Activated CD4-positive, alpha-beta T cell treated with anti-CD3 and anti-CD28 coated beads, Interleukin-2, Interleukin-4, amounts not matched to agents 100 ng/mL and 50 ng/mL, durations not matched to agents 16 hours and 8 hours (primary cell): ENCODE data around the gene CSH2.
"Not testable (repeated sequence)": the region's sequence is repeated elsewhere in the genome, so short reads cannot be mapped to it uniquely, and the experiment has no call there.

Source experiments
- DNase-seq: peaks from one replicate; pipeline ENCODE4 v3.0.0-alpha.2; 2020; ENCODE audit warnings: low spot score

CSH2 gene

DNA sequence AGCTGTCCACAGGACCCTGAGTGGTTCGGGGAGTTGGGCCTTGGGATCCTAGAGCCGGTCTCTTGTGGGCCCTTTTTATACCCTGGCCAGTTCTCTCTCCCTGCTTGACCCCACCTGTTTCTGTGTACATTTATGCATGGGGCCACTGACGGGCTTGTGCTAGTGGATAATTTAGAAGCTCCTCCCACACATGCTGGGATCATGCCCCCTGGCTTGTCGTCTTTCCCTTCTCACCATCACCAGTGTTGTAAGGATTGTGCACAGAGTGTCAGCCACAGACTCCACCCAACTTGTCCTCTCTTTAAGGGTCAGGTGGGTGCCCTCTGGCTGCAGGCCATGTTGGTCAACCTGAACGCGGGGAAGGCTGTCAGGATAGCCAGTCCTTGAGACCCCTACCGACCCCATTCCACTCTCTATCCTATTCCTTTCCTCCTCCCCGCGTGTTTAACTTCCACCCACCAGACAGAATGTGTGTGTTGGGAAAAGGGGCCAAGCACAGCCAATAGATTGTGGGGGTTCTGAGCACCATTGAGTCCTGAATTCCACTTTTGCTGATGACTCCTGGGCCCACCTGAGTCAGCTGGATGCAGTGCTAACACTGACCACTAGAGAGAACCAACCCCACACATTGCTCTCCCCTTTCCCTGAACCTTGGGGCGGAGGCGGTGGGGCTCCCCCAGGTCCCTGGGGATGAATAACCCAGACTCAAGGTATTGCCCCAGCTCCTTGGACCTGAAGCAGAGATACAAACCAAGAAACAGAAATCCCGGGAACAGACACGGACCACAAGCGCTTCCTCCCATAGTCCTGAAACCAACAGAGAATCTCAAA is 23.3 kb upstream of the CSH2 start, which contains the start of gene CSH1:
CSH1 (minus strand) TSS at position 51 of the 831 bp plus-strand sequence. CDS start 63 bp downstream, outside the sequence.
- not testable (repeated sequence) for DNase-seq

GRCh38 chr17:63894821-63895220 is 21.3 kb upstream of the CSH2 start:
- DNase-seq: not testable (repeated sequence)

DNA sequence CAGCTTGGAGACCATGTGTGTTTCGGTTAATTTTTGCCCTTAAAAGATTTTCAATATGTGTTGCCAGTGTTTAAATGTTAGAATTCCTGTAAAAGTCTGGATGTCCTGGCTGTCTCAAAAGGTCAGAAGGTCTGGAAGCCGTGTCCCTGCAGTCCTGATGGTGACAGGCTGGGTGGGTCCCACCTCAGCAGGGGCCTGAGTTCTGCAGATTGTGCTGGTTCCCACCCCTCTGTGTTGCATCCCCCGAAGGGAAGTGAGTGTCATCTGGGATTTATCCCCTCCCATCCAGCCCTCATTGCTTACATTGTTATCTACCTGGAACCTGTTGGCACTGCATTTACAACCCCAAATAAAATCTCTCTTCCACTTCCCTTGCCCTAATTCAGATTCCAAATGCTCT is 20.5 kb upstream of the CSH2 start:
- not testable (repeated sequence) for DNase-seq

GRCh38 chr17:63892316-63893037 is 19.0 kb upstream of the CSH2 start:
- not testable (repeated sequence) for DNase-seq

DNA sequence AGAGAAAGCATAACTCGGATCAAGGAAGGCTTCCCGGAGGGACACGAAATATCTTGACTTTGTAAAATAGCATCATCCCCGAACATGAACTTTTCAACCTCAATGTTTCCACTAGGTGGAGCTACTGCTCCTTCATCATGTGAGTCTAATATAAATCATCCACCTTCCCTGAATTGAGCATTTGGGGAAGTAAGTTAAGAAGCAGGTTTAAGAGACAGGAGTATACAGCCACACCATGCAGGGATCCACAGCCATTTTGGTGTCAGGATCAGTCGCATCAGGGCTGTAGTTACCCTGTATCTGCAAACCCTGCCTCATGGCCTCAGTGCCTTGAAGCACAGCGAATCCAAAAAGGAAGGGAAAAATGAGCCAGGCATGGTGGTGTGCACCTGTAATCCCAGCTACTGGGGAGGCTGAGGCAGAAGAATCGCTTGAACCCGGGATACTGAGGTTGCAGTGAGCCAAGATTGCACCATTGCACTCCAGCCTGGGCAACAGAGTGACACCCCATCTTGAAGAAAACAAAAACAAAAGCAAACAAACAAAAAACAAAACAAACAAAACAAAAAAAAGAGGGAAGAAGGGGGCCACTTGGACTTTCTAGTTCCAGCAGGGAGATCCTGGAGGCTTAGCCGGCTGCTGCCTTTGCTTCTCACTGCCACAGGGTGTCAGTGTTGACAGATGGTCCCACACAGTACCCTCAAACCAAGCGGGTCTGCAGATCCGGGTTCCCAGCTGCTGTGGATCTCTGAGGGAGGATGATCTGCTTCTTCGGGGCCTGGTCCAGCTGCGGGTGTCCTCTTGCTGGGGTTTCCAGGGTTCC is 15.8 kb upstream of the CSH2 start:
- peak; percentile 42 for DNase-seq

GRCh38 chr17:63885119-63885518 is 11.6 kb upstream of the CSH2 start:
- DNase-seq: not testable (repeated sequence)

DNA sequence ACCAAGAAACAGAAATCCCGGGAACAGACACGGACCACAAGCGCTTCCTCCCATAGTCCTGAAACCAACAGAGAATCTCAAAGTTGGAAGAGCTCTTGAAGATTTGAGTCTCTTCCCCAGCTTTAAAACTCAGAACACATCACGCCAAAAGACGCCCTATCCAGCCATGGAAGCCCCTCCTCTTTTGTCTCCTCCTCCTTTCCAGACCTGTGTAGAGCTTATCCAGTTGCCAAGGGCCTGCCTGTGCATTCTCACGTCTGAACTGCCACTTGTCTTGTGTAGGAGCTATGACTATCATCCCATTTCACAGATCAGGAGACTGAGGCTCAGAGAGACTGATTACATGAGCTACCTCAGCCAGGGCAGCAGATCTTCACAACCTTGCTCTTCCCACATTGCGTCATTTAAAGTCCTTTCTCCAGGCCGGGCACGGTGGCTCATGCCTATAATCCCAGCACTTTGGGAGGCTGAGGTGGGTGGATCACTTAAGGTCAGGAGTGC is 9.2 kb upstream of the CSH2 start:
- DNase-seq: not testable (repeated sequence)

DNA sequence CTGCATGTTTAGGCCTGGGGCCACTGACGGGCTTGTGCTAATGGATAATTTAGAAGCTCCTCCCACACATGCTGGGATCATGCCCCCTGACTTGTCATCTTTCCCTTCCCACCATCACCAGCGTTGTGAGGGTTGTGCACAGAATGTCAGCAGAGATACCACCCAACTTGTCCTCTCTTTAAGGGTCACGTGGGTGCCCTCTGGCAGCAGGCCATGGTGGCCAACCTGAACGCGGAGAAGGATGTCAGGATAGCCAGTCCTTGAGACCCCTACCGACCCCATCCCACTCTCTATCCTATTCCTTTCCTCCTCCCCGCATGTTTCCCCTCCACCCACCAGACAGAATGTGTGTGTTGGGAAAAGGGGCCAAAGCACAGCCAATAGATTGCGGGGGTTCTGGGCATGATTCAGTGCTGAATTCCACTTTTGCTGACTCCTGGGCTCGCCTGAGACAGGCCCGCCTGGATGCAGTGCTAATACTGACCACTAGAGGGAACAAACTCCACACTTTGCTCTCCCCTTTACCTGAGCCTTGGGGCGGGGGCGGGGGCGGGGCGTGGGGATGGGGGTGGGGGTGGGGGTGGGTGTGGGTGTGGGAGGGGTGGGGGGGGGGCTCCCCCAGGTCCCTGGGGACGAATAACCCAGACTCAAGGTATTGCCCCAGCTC is 8.6 kb upstream of the CSH2 start, which contains the start of gene GH2:
GH2 (minus strand) TSS at position 10 of the 667 bp plus-strand sequence. CDS start 143 bp downstream, outside the sequence.
- DNase-seq: peak; percentile 67

- not testable (repeated sequence) for DNase-seq
Observed at GRCh38 chr17:63881337-63881736, 7.9 kb upstream of the CSH2 start.

DNA sequence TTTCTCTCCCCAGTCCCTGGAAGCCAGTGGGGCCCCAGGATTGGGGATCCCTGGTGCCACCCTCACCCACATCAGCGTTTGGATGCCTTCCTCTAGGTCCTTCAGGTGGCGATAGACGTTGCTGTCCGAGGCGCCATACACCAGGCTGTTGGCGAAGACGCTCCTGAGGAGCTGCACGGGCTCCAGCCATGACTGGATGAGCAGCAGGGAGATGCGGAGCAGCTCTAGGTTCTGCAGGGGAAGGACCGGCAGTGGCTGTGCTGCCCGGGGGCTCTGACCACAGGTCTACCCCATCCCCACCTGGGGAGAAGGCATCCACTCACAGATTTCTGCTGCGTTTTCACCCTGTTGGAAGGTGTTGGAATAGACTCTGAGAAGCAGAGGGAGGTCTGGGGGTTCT is 7.2 kb upstream of the CSH2 start:
- no peak for DNase-seq

GRCh38 chr17:63878413-63878812 is 4.9 kb upstream of the CSH2 start:
- DNase-seq: not testable (repeated sequence)

DNA sequence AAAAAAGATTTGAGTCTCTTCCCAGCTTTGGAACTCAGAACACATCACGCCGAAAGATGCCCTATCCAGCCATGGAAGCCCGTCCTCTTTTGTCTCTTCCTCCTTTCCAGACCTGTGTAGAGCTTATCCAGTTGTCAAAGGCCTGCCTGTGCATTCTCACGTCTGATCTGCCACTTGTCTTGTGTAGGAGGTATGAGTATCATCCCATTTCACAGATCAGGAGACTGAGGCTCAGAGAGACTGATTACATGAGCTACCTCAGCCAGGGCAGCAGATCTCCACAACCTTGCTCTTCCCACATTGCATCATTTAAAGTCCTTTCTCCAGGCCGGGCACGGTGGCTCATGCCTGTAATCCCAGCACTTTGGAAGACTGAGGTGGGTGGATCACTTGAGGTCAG is 1.2 kb upstream of the CSH2 start:
- DNase-seq: not testable (repeated sequence)

GRCh38 chr17:63874061-63874626 is 667 bp upstream of the CSH2 start:
- DNase-seq: not testable (repeated sequence)

- not testable (repeated sequence) for DNase-seq
Observed at GRCh38 chr17:63871646-63872365, 1.7 kb downstream of the CSH2 start.

- DNase-seq: not testable (repeated sequence)
Observed at GRCh38 chr17:63870292-63870665, 3.2 kb downstream of the CSH2 start.

DNA sequence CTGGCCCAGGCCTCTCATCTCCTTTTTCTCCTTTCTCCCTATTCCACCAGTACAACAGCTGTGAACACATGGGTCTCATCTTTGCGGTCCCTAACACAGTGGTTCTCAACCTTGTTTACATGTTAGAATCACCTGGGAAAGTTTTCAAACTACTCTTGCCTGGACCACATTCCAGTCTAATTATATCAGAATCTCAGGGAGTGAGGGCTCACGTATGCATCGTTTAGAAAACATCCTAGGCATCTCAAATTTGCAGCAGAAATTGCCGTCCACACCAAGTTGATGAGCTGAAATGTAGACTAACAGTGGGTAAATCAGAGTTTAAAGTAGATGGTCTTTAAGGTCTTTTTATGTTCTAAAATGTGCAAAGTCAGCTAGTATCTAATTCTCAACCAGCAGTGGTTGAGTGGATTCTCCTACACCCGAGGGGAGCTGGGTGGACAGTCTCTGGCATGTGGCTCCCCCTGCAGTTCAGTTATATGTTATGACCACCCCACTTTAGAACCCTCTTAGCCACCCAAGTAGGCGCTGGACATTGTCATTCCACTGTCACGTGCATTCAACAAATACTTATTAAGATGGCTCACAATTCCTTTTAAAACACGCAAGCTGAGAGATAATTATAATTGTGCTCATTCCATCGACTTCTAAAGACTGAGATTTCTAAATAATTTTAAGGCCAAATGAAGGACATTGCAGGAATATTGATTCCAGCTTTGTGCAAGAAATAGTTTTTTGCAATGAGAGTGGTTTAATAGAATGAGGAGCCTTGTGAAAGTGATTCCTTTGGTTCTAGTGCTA is 3.8 kb downstream of the CSH2 start:
- not testable (repeated sequence) for DNase-seq

DNA sequence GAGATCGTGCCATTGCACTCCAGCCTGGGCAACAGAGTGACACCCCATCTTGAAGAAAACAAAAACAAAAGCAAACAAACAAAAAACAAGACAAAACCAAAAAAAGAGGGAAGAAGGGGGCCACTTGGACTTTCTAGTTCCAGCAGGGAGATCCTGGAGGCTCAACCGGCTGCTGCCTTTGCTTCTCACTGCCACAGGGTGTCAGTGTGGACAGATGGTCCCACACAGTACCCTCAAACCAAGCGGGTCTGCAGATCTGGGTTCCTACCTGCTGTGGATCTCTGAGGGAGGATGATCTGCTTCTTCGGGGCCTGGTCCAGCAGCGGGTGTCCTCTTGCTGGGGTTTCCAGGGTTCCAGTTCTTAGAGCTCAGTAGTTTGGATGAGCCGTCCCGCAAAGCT is 6.9 kb downstream of the CSH2 start:
- not testable (repeated sequence) for DNase-seq

DNA sequence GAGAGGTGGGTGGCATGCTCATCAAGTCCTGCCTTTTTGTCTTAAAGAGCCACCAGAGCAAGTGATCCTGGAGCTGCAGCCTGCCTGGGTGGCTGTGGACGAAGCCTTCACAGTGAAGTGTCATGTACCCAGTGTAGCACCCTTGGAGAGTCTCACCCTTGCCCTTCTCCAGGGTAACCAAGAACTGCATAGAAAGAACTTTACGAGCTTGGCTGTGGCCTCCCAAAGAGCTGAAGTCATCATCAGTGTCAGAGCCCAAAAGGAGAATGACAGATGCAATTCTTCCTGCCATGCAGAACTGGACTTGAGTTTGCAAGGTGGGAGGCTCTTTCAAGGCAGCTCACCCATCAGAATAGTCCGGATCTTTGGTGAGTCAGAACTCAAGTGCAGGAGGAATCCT is 14.2 kb downstream of the CSH2 start:
- DNase-seq: no peak

- not testable (repeated sequence) for DNase-seq
Observed at GRCh38 chr17:63856425-63856824, 17.1 kb downstream of the CSH2 start.
